PC-9 (cell line): ENCODE measurements around the gene GNE.

Experiments
- EZH2 ChIP-seq: fragments of 200-600 bp; sonication (generic); IDR thresholded peaks from 2 replicates; pipeline ENCODE4 v1.8.0; 2017; ENCODE audit warnings: antibody characterized with exemption, low read depth
- TF ChIP-seq, protein P1 (sequence below): fragments of 200-600 bp; sonication (generic); conservative IDR thresholded peaks from 2 replicates; pipeline ENCODE4 v1.6.1; 2017; ENCODE audit warnings: mixed run types, antibody characterized with exemption, mild to moderate bottlenecking, moderate library complexity

GRCh38 chr9:36177571-36177970, 80.7 kb downstream of the GNE start:
- no peak for TF ChIP-seq EZH2
- TF ChIP-seq, protein P1, sequence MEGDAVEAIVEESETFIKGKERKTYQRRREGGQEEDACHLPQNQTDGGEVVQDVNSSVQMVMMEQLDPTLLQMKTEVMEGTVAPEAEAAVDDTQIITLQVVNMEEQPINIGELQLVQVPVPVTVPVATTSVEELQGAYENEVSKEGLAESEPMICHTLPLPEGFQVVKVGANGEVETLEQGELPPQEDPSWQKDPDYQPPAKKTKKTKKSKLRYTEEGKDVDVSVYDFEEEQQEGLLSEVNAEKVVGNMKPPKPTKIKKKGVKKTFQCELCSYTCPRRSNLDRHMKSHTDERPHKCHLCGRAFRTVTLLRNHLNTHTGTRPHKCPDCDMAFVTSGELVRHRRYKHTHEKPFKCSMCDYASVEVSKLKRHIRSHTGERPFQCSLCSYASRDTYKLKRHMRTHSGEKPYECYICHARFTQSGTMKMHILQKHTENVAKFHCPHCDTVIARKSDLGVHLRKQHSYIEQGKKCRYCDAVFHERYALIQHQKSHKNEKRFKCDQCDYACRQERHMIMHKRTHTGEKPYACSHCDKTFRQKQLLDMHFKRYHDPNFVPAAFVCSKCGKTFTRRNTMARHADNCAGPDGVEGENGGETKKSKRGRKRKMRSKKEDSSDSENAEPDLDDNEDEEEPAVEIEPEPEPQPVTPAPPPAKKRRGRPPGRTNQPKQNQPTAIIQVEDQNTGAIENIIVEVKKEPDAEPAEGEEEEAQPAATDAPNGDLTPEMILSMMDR: no peak
